Type B pancreatic cell (in vitro differentiated cells): ENCODE measurements around the gene SRPRA. TPM values are rescaled to one million over a fixed set of nuclear protein-coding genes. Genes with fewer than 3 reads are reported as not detected.

Source experiments
- DNase-seq: peaks from one replicate; pipeline ENCODE4 v3.0.0; 2021; ENCODE audit warnings: mixed read lengths; ENCODE audit not compliant: unreplicated experiment; ENCODE audit errors: extremely low spot score
- H3K27ac Mint-ChIP-seq: 2 replicates; pipeline ENCODE4 v1.8.0; 2021; ENCODE audit warnings: mild to moderate bottlenecking, mixed read lengths
- H3K27me3 Mint-ChIP-seq: 2 replicates; pipeline ENCODE4 v1.8.0; 2021; ENCODE audit warnings: mixed read lengths
- H3K36me3 Mint-ChIP-seq: 2 replicates; pipeline ENCODE4 v1.8.0; 2021; ENCODE audit warnings: mixed read lengths
- H3K4me1 Mint-ChIP-seq: one replicate; pipeline ENCODE4 v1.8.0; 2021; ENCODE audit warnings: mixed read lengths; ENCODE audit not compliant: unreplicated experiment
- H3K4me3 Mint-ChIP-seq: 2 replicates; pipeline ENCODE4 v1.8.0; 2021; ENCODE audit warnings: mild to moderate bottlenecking, mixed read lengths
- H3K9me3 Mint-ChIP-seq: 2 replicates; pipeline ENCODE4 v1.8.0; 2021; ENCODE audit warnings: mixed read lengths
- long read RNA-seq: library from polyadenylated mRNA; unstranded; transcript quantifications from one replicate; pipeline ENCODE4 v2.0.0, GENCODE V29; 2020
- total RNA-seq: library from RNA; stranded (reverse); gene quantifications from 2 replicates; pipeline ENCODE4 v1.2.1, GENCODE V29; 2021; ENCODE audit warnings: low replicate concordance
- TF ChIP-seq, protein P1 (sequence below): fragments of 200-600 bp; sonication (generic); conservative IDR thresholded peaks from 2 replicates; pipeline ENCODE4 v1.5.0; 2021; ENCODE audit warnings: antibody characterized with exemption, mild to moderate bottlenecking

SRPRA gene
- 76.6 and 105 TPM in 2 replicates for total RNA-seq
- long read RNA-seq, transcript SRPRA-201 (14 exons, 3,069 nt) = major isoform, 92 of 121 reads
- long read RNA-seq, partial matches to known transcripts = 17 of 121 reads
- long read RNA-seq, other reads (novel, unspliced or antisense) = 12 of 121 reads

- peak within 1 kb of the TSS; percentile 98 for H3K27ac Mint-ChIP-seq
- H3K27me3 Mint-ChIP-seq = no peaks in the 10 kb centered on the region
- H3K36me3 Mint-ChIP-seq = peaks cover 13% of the 10 kb centered on the region
- TF ChIP-seq, protein P1, sequence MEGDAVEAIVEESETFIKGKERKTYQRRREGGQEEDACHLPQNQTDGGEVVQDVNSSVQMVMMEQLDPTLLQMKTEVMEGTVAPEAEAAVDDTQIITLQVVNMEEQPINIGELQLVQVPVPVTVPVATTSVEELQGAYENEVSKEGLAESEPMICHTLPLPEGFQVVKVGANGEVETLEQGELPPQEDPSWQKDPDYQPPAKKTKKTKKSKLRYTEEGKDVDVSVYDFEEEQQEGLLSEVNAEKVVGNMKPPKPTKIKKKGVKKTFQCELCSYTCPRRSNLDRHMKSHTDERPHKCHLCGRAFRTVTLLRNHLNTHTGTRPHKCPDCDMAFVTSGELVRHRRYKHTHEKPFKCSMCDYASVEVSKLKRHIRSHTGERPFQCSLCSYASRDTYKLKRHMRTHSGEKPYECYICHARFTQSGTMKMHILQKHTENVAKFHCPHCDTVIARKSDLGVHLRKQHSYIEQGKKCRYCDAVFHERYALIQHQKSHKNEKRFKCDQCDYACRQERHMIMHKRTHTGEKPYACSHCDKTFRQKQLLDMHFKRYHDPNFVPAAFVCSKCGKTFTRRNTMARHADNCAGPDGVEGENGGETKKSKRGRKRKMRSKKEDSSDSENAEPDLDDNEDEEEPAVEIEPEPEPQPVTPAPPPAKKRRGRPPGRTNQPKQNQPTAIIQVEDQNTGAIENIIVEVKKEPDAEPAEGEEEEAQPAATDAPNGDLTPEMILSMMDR = no peak
- peak; percentile 100 for DNase-seq
- H3K4me3 Mint-ChIP-seq = peak within 1 kb of the TSS; percentile 97
- peaks cover 26% of the 10 kb centered on the region for H3K4me1 Mint-ChIP-seq
- H3K9me3 Mint-ChIP-seq = no peaks in the 10 kb centered on the region
Observed at GRCh38 chr11:126268708-126269579, at the start of gene SRPRA, which contains the start of gene FOXRED1. Gene SRPRA (minus strand): TSS chr11:126268895. CDS start chr11:126268804, 91 bp downstream. Gene FOXRED1 (plus strand): TSS chr11:126269154. CDS start chr11:126269207, 53 bp downstream.

- Mint-ChIP-seq H3K27ac (no peak overlapping the region), H3K36me3 (peaks cover 31% of the 10 kb centered on the region), H3K9me3 (peaks cover 7% of the 10 kb centered on the region), H3K4me3 (no peak overlapping the region), H3K4me1 (peaks cover 36% of the 10 kb centered on the region), H3K27me3 (no peaks in the 10 kb centered on the region)
- TF ChIP-seq, protein P1 = no peak
- DNase-seq = no peak
Observed at GRCh38 chr11:126317756-126318573, 49.3 kb upstream of the SRPRA start.

GRCh38 chr11:126317432-126317755 lies 48.7 kb upstream of the SRPRA start:
- no peaks in the 10 kb centered on the region for H3K27me3 Mint-ChIP-seq
- TF ChIP-seq, protein P1 = no peak
- H3K36me3 Mint-ChIP-seq = peaks cover 31% of the 10 kb centered on the region
- H3K27ac Mint-ChIP-seq = no peak overlapping the region
- no peak overlapping the region for H3K4me3 Mint-ChIP-seq
- H3K4me1 Mint-ChIP-seq = peaks cover 39% of the 10 kb centered on the region
- H3K9me3 Mint-ChIP-seq = peaks cover 7% of the 10 kb centered on the region
- no peak for DNase-seq

- H3K4me3 Mint-ChIP-seq = no peak overlapping the region
- DNase-seq = no peak
Observed at GRCh38 chr11:126313826-126314225, 45.1 kb upstream of the SRPRA start.

DNA sequence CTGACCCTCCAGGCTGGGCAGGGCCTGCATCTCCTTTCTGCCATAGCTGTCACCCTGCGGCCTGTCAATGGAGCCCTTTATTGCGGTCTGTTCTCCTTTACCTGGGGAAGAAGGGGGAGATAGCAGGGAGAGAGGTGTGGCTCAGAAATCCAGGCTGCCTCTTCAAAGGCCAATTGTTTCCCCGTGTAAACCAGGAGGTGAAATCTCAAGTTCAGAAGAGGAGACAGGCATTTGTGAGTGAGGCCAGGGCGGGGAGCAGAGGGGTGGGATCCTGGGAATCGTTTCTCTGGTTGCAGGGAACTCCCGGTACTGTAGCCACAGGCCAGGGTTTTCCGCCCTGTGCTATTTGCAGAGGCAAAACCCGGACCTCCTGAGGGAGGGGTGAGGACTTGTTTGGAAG lies 44.3 kb upstream of the SRPRA start:
- TF ChIP-seq, protein P1 = no peak
- H3K4me1 Mint-ChIP-seq = peaks cover 41% of the 10 kb centered on the region
- DNase-seq = no peak
- no peak overlapping the region for H3K4me3 Mint-ChIP-seq
- H3K27me3 Mint-ChIP-seq = no peaks in the 10 kb centered on the region
- H3K27ac Mint-ChIP-seq = no peak overlapping the region
- H3K9me3 Mint-ChIP-seq = peaks cover 7% of the 10 kb centered on the region
- peaks cover 26% of the 10 kb centered on the region for H3K36me3 Mint-ChIP-seq

More at GRCh38 chr11:126313826-126314225, 45.1 kb upstream of the SRPRA start:
- Mint-ChIP-seq H3K27ac (no peak overlapping the region), H3K4me1 (peaks cover 45% of the 10 kb centered on the region), H3K27me3 (no peaks in the 10 kb centered on the region), H3K36me3 (peaks cover 26% of the 10 kb centered on the region), H3K9me3 (peaks cover 7% of the 10 kb centered on the region)
- TF ChIP-seq, protein P1 = no peak
